D721Med (cell line): ENCODE data around the gene ETFA.
"Not testable (repeated sequence)": the region's sequence is repeated elsewhere in the genome, so short reads cannot be mapped to it uniquely, and the experiment has no call there.

Experiments
- DNase-seq: peaks from one replicate; pipeline ENCODE4 v3.0.0; 2011; ENCODE audit warnings: low spot score; ENCODE audit not compliant: insufficient read length
- FAIRE-seq: peaks from 2 replicates; lab custom pipeline; 2011; peaks lifted over from hg19 to GRCh38; lab: Jason Lieb, UNC
- CTCF ChIP-seq: IDR thresholded peaks from 2 replicates; pipeline ENCODE4 v1.5.1; 2012; ENCODE audit warnings: mild to moderate bottlenecking, control low read depth; ENCODE audit not compliant: insufficient read depth; ENCODE audit errors: missing control alignments

ETFA gene

DNA sequence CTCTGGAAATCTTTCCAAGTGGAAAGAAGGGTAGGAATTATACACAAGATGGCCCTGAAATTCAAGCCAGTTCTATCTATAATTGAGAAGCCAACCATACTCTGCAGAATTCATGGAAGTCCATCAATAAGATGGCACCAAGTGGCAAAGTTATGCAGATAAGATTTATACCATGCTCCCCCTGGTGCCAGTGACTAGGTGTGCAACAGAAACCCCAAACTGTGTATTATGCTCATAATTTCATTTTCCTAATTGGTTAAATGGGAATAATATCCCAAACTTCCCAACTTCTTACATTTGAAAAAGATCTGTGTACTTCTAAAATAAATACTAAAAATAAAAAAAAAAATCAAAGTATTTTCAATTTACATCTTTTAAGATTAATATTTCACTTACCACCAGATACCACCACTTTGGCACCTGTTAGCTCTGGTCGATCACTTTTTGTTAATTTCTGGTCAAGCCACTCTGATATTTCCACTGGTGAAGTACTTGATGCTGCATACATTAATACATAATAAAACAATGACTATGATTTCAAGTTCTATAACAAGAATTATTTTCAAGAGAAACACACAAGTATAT, 25.9 kb downstream of the ETFA start:
- DNase-seq (no peak), FAIRE-seq (no peak)
- TF ChIP-seq CTCF: peak; percentile 52

- TF ChIP-seq CTCF: no peak
- no peak for FAIRE-seq
- DNase-seq: no peak
These were observed 28.8 kb downstream of the ETFA start for GRCh38 chr15:76282465-76282864.

- TF ChIP-seq CTCF: no peak
- no peak for FAIRE-seq
These were observed 32.6 kb downstream of the ETFA start for GRCh38 chr15:76278651-76279050.

DNA sequence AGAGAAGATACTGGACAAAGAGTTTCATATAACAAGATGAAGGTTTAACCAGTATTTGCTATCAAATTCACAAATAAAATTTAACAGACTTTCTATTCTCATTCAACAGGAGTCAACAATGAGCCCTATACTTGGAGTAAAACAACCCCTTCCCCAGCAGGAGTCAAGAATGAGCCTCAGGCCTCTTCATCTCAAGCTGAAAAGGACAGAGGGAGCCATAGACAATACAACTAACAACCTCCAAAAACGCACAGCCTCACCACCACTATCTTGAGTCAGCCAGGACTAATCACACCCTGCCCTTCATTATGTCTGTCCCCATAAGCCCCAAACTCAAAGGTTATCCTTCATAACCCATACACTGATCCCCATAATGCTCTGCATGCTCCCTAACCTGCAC, 36.4 kb downstream of the ETFA start:
- TF ChIP-seq CTCF: no peak
- FAIRE-seq (no peak), DNase-seq (no peak)

More at GRCh38 chr15:76278651-76279050, 32.6 kb downstream of the ETFA start:
- DNase-seq: no peak

GRCh38 chr15:76274226-76274625, 37.0 kb downstream of the ETFA start:
- TF ChIP-seq CTCF: no peak
- DNase-seq (no peak), FAIRE-seq (no peak)

DNA sequence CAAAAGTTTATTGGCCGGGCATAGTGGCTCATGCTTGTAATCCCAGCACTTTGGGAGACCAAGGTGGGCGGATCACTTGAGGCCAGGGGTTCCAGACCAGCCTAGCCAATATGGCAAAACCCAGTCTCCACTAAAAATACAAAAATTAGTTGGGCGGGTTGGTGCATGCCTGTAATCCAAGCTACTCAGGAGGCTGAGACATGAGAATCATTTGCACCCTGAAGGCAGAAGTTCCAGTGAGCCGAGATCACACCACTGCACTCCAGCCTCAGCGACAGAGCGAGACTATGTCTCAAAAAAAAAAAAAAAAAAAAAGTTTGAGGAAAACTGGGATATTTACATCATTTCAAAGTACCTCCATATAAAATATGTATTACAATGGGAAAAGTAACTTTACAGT, 40.4 kb downstream of the ETFA start:
- FAIRE-seq (no peak), DNase-seq (no peak)
- no peak for TF ChIP-seq CTCF

DNA sequence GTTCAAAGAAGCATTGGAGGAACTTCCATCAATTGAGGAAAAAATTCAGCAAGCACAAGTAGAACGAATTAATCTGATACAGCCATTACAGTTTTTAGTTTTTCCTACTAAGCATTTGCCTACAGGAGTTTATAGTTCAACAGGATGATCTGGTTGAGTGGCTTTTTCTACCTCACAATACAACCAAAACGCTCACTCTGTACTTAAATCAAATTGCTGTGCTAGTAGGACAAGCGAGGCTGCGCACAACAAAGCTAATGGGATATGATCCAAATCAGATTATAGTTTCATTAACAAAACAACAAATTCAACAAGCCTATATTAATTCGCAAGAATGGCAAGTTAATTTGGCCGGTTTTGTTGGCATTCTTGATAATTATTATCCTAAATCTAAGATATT, 44.2 kb downstream of the ETFA start:
- no peak for FAIRE-seq
- no peak for TF ChIP-seq CTCF

GRCh38 chr15:76265769-76266168, 45.5 kb downstream of the ETFA start:
- FAIRE-seq, DNase-seq: not testable (repeated sequence)

More for the DNA sequence above, 44.2 kb downstream of the ETFA start:
- DNase-seq: no peak
